CD4-positive, alpha-beta T cell (primary cell): ENCODE measurements around the gene MAGI1. TPM values are rescaled to one million over a fixed set of nuclear protein-coding genes. Genes with fewer than 3 reads are reported as not detected.

Experiments
- ATAC-seq: fragments of 200-7000 bp; cut with Tn5 transposase; one replicate; pipeline ENCODE4 v1.10.0; 2022; ENCODE audit warnings: mild to moderate bottlenecking; ENCODE audit not compliant: poor library complexity
- CTCF ChIA-PET: fragments of 350-600 bp; sonication (Branson Sonifier 250); formaldehyde crosslinking; loops from one replicate; lab custom pipeline; 2021; ENCODE audit warnings: antibody characterized with exemption, inconsistent platforms; lab: Charles Lee
- POLR2A ChIA-PET: fragments of 350-600 bp; sonication (Branson Sonifier 250); formaldehyde crosslinking; loops from one replicate; lab custom pipeline; 2021; ENCODE audit warnings: antibody characterized with exemption, inconsistent platforms; lab: Charles Lee
- DNase-seq, 14 experiments: peaks; one replicate each; pipeline ENCODE4 v3.0.0-alpha.2; 2013 to 2020; ENCODE audit warnings: mixed read lengths in 2 of 14
- H3K27ac ChIP-seq, 2 donors: one replicate each; pipeline versions ENCODE4 v1.5.1 to v1.7.0; 2013; ENCODE audit warnings: low read length in 2 of 2, low read depth in 1 of 2, mild to moderate bottlenecking in 1 of 2
- H3K27me3 ChIP-seq, 2 experiments: 1 replicate in 1 of 2; 2 replicates in 1 of 2; pipeline versions ENCODE4 v1.6.1 to v1.7.0; 2013; ENCODE audit warnings: low read length in 2 of 2, control low read depth in 1 of 2, mild to moderate bottlenecking in 1 of 2, moderate library complexity in 1 of 2; ENCODE audit not compliant: insufficient read depth in 2 of 2, control insufficient read depth in 1 of 2
- H3K36me3 ChIP-seq: one replicate; pipeline ENCODE4 v1.6.1; 2013; ENCODE audit warnings: low read length, control low read depth; ENCODE audit not compliant: insufficient read depth
- H3K4me1 ChIP-seq: one replicate; pipeline ENCODE4 v1.6.1; 2013; ENCODE audit warnings: low read length, control low read depth; ENCODE audit not compliant: insufficient read depth
- H3K4me3 ChIP-seq: one replicate; pipeline ENCODE4 v1.5.1; 2013; ENCODE audit warnings: mild to moderate bottlenecking, low read length, moderate library complexity
- H3K9me3 ChIP-seq, 2 experiments: 1 replicate in 1 of 2; 2 replicates in 1 of 2; pipeline versions ENCODE4 v1.6.1 to v1.7.0; 2013; ENCODE audit warnings: low read length in 2 of 2, mild to moderate bottlenecking in 2 of 2, control low read depth in 1 of 2, moderate library complexity in 1 of 2; ENCODE audit not compliant: control insufficient read depth in 1 of 2, insufficient read depth in 1 of 2
- H3K27ac Mint-ChIP-seq: one replicate; pipeline ENCODE4 v1.8.0; 2020; ENCODE audit warnings: mixed read lengths
- H3K27me3 Mint-ChIP-seq: one replicate; pipeline ENCODE4 v1.8.0; 2021; ENCODE audit warnings: mixed read lengths
- H3K36me3 Mint-ChIP-seq: one replicate; pipeline ENCODE4 v1.8.0; 2021; ENCODE audit warnings: low read depth, mixed read lengths
- H3K4me1 Mint-ChIP-seq: one replicate; pipeline ENCODE4 v1.8.0; 2021; ENCODE audit warnings: low read depth, mixed read lengths
- H3K4me3 Mint-ChIP-seq: one replicate; pipeline ENCODE4 v1.8.0; 2020; ENCODE audit warnings: mild to moderate bottlenecking, mixed read lengths
- H3K9me3 Mint-ChIP-seq: one replicate; pipeline ENCODE4 v1.8.0; 2020; ENCODE audit warnings: mixed read lengths
- CTCF ChIP-seq: fragments of 200-600 bp; IDR thresholded peaks from one replicate; pipeline ENCODE4 v1.8.0; 2022; ENCODE audit warnings: antibody characterized with exemption, mild to moderate bottlenecking
- intact Hi-C, 2 experiments: fragments of 100-400 bp; cut with DNase I in 1 of 2; cut with micrococcal nuclease in 1 of 2; formaldehyde crosslinking; loops; one replicate each; pipeline versions ENCODE4 v1.15.1 to v1.9.0; 2023 to 2025; cut with DNase I, micrococcal nuclease
- total RNA-seq, 174 experiments: library from RNA in 2 of 174; stranded (reverse) in 2 of 174; gene quantifications; one replicate each; pipeline ENCODE4 v1.2.3 and lab custom pipeline; 2021 to 2026

Gene MAGI1
- total RNA-seq, 2 experiments from 2014 or later: not detected

- Histone ChIP-seq H3K4me3 (no peak overlapping the region), H3K9me3 (peaks cover 0 to 3% of the 10 kb centered on the region in 2 experiments), H3K4me1 (no peaks in the 10 kb centered on the region), H3K27ac (no peak overlapping the region), H3K27me3 (no peaks in the 10 kb centered on the region), H3K36me3 (no peaks in the 10 kb centered on the region)
- no peaks in the 10 kb centered on the region for H3K27me3 Mint-ChIP-seq
- H3K4me1 Mint-ChIP-seq: no peaks in the 10 kb centered on the region
- no peak for DNase-seq
- ChIA-PET CTCF (no interaction called here), POLR2A (no interaction called here)
- H3K9me3 Mint-ChIP-seq: peaks cover 2% of the 10 kb centered on the region
- intact Hi-C loops: no loop called here
- no peak overlapping the region for H3K27ac Mint-ChIP-seq
- ATAC-seq: no peak
- no peak for TF ChIP-seq CTCF
- H3K36me3 Mint-ChIP-seq: no peaks in the 10 kb centered on the region
- no peak overlapping the region for H3K4me3 Mint-ChIP-seq
These were observed 159.9 kb downstream of the MAGI1 start for GRCh38 chr3:65878831-65879230.

GRCh38 chr3:65877160-65877559 is 161.6 kb downstream of the MAGI1 start:
- H3K27me3 ChIP-seq: no peaks in the 10 kb centered on the region
- Mint-ChIP-seq H3K27ac (no peak overlapping the region), H3K27me3 (no peaks in the 10 kb centered on the region), H3K4me1 (no peaks in the 10 kb centered on the region), H3K36me3 (no peaks in the 10 kb centered on the region), H3K4me3 (no peak overlapping the region), H3K9me3 (peaks cover 2% of the 10 kb centered on the region)
- H3K36me3 ChIP-seq: no peaks in the 10 kb centered on the region
- DNase-seq (no peak), ATAC-seq (no peak)
- ChIA-PET CTCF (no interaction called here), POLR2A (no interaction called here)
- intact Hi-C loops: no loop called here
- H3K27ac ChIP-seq: no peak overlapping the region
- peaks cover 0 to 7% of the 10 kb centered on the region in 2 experiments for H3K9me3 ChIP-seq
- H3K4me1 ChIP-seq: no peaks in the 10 kb centered on the region
- H3K4me3 ChIP-seq: no peak overlapping the region
- no peak for TF ChIP-seq CTCF

GRCh38 chr3:65876028-65876420 is 162.7 kb downstream of the MAGI1 start:
- ChIA-PET CTCF (no interaction called here), POLR2A (no interaction called here)
- Mint-ChIP-seq H3K27ac (no peak overlapping the region), H3K36me3 (no peaks in the 10 kb centered on the region), H3K27me3 (no peaks in the 10 kb centered on the region), H3K4me1 (no peaks in the 10 kb centered on the region), H3K4me3 (no peak overlapping the region), H3K9me3 (peaks cover 2% of the 10 kb centered on the region)
- Histone ChIP-seq H3K27me3 (no peaks in the 10 kb centered on the region), H3K4me3 (no peak overlapping the region), H3K36me3 (no peaks in the 10 kb centered on the region), H3K27ac (no peak overlapping the region), H3K4me1 (no peaks in the 10 kb centered on the region), H3K9me3 (peaks cover 0 to 7% of the 10 kb centered on the region in 2 experiments)
- TF ChIP-seq CTCF: no peak
- ATAC-seq (no peak), DNase-seq (no peak)
- intact Hi-C loops: no loop called here
